ENCODE measurements around the gene NMT1. TPM values are rescaled to one million over a fixed set of nuclear protein-coding genes. Genes with fewer than 3 reads are reported as not detected.
A peak's percentile ranks its signal among the peaks of the same experiment; 100 is the strongest.

Gene NMT1
- total and polyA plus RNA-seq, 4 donors = 37.7 to 120 (median 48.9) TPM

GRCh38 chr17:45102856-45103255 lies 41.7 kb downstream of the NMT1 start:
- Histone ChIP-seq H3K9ac (ENCODE audit: insufficient read depth in 1 of 2, low read length in 2 of 2) (no peak overlapping the region), H3K27me3 (ENCODE audit: control insufficient read depth in 3 of 3, insufficient read depth in 3 of 3, low read length in 2 of 3) (no peaks in the 10 kb centered on the region), H3K27ac (ENCODE audit: low read depth in 1 of 2, low read length in 1 of 2) (peak overlapping the region in 1 of 2 donors; percentile 74), H3K4me1 (ENCODE audit: control insufficient read depth in 5 of 5, insufficient read depth in 5 of 5, low read length in 5 of 5) (peaks cover 0 to 5% (median 0%) of the 10 kb centered on the region in 5 donors), H3K4me3 (no peak overlapping the region), H3K36me3 (ENCODE audit: control insufficient read depth in 4 of 4, insufficient read depth in 4 of 4, low read length in 4 of 4) (peaks cover 5 to 78% (median 43%) of the 10 kb centered on the region in 4 donors), H3K9me3 (ENCODE audit: control insufficient read depth in 4 of 4, insufficient read depth in 3 of 4, low read length in 3 of 4) (no peaks in the 10 kb centered on the region)
- no peak for ATAC-seq (ENCODE audit: insufficient read depth, low FRiP score)
- no peak for DNase-seq
- TF ChIP-seq CTCF (IDR thresholded peaks at IDR 0.05; ENCODE audit: control extremely low read depth, extremely low read depth) = no peak
- WGBS, 2 donors = 93% methylated on average over 9 of the region's 9 CpGs

GRCh38 chr17:45103269-45103795 lies 42.2 kb downstream of the NMT1 start:
- WGBS, 2 donors = 85 to 86% methylated on average over 9 of the region's 9 CpGs
- no peak for DNase-seq
- no peak overlapping the region for H3K9ac ChIP-seq (ENCODE audit: insufficient read depth in 1 of 2, low read length in 2 of 2)
- no peak for TF ChIP-seq CTCF (IDR thresholded peaks at IDR 0.05; ENCODE audit: control extremely low read depth, extremely low read depth)
- H3K4me3 ChIP-seq = no peak overlapping the region
- H3K27me3 ChIP-seq (ENCODE audit: control insufficient read depth in 3 of 3, insufficient read depth in 3 of 3, low read length in 2 of 3) = no peaks in the 10 kb centered on the region
- H3K36me3 ChIP-seq (ENCODE audit: control insufficient read depth in 4 of 4, insufficient read depth in 4 of 4, low read length in 4 of 4) = peaks cover 3 to 78% (median 42%) of the 10 kb centered on the region in 4 donors
- no peak for ATAC-seq (ENCODE audit: insufficient read depth, low FRiP score)
- H3K27ac ChIP-seq (ENCODE audit: low read depth in 1 of 2, low read length in 1 of 2) = peak overlapping the region in 1 of 2 donors; percentile 74
- H3K9me3 ChIP-seq (ENCODE audit: control insufficient read depth in 4 of 4, insufficient read depth in 3 of 4, low read length in 3 of 4) = no peaks in the 10 kb centered on the region
- H3K4me1 ChIP-seq (ENCODE audit: control insufficient read depth in 5 of 5, insufficient read depth in 5 of 5, low read length in 5 of 5) = peaks cover 0 to 5% (median 0%) of the 10 kb centered on the region in 5 donors

GRCh38 chr17:45104029-45104428 lies 42.9 kb downstream of the NMT1 start:
- Histone ChIP-seq H3K36me3 (ENCODE audit: control insufficient read depth in 4 of 4, insufficient read depth in 4 of 4, low read length in 4 of 4) (peaks cover 0 to 75% (median 43%) of the 10 kb centered on the region in 4 donors), H3K9me3 (ENCODE audit: control insufficient read depth in 4 of 4, insufficient read depth in 3 of 4, low read length in 3 of 4) (no peaks in the 10 kb centered on the region), H3K9ac (ENCODE audit: insufficient read depth in 1 of 2, low read length in 2 of 2) (no peak overlapping the region), H3K27me3 (ENCODE audit: control insufficient read depth in 3 of 3, insufficient read depth in 3 of 3, low read length in 2 of 3) (no peaks in the 10 kb centered on the region), H3K4me3 (no peak overlapping the region), H3K4me1 (ENCODE audit: control insufficient read depth in 5 of 5, insufficient read depth in 5 of 5, low read length in 5 of 5) (no peaks in the 10 kb centered on the region), H3K27ac (ENCODE audit: low read depth in 1 of 2, low read length in 1 of 2) (peak overlapping the region in 1 of 2 donors; percentile 74)
- ATAC-seq (ENCODE audit: insufficient read depth, low FRiP score) (no peak), DNase-seq (no peak)
- no peak for TF ChIP-seq CTCF (IDR thresholded peaks at IDR 0.05; ENCODE audit: control extremely low read depth, extremely low read depth)
- WGBS, 2 donors = 93 to 94% methylated on average over 8 of the region's 8 CpGs

- Histone ChIP-seq H3K27ac (ENCODE audit: low read depth in 1 of 2, low read length in 1 of 2) (peak overlapping the region in 1 of 2 donors; percentile 74), H3K36me3 (ENCODE audit: control insufficient read depth in 4 of 4, insufficient read depth in 4 of 4, low read length in 4 of 4) (peaks cover 0 to 75% (median 42%) of the 10 kb centered on the region in 4 donors), H3K9me3 (ENCODE audit: control insufficient read depth in 4 of 4, insufficient read depth in 3 of 4, low read length in 3 of 4) (no peaks in the 10 kb centered on the region), H3K4me3 (no peak overlapping the region), H3K9ac (ENCODE audit: insufficient read depth in 1 of 2, low read length in 2 of 2) (no peak overlapping the region), H3K27me3 (ENCODE audit: control insufficient read depth in 3 of 3, insufficient read depth in 3 of 3, low read length in 2 of 3) (no peaks in the 10 kb centered on the region), H3K4me1 (ENCODE audit: control insufficient read depth in 5 of 5, insufficient read depth in 5 of 5, low read length in 5 of 5) (peaks cover 0 to 2% (median 0%) of the 10 kb centered on the region in 5 donors)
- no peak for ATAC-seq (ENCODE audit: insufficient read depth, low FRiP score)
- DNase-seq = no peak
- no peak for TF ChIP-seq CTCF (IDR thresholded peaks at IDR 0.05; ENCODE audit: control extremely low read depth, extremely low read depth)
- WGBS, 2 donors = 91 to 96% methylated on average over 6 of the region's 6 CpGs
Observed at GRCh38 chr17:45104497-45104896, 43.4 kb downstream of the NMT1 start.

Measured in lung (tissue), 12 donors.